ENCODE results near the gene HDAC4.

The HDAC4 gene

GRCh38 chr2:239305771-239306170 is 95.0 kb downstream of the HDAC4 start:
- DNase-seq (ENCODE audit: low read depth): no peak
- H3K4me3 ChIP-seq (ENCODE audit: low read depth, low read length): no peak overlapping the region
- TF ChIP-seq CTCF (conservative IDR thresholded peaks at IDR 0.05; ENCODE audit: low read depth, low read length): no peak

- no peak for DNase-seq (ENCODE audit: low read depth)
- no peak for TF ChIP-seq CTCF (conservative IDR thresholded peaks at IDR 0.05; ENCODE audit: low read depth, low read length)
- H3K4me3 ChIP-seq (ENCODE audit: low read depth, low read length): no peak overlapping the region
Observed at GRCh38 chr2:239305222-239305575, 95.6 kb downstream of the HDAC4 start.

- no peak overlapping the region for H3K4me3 ChIP-seq (ENCODE audit: low read depth, low read length)
- no peak for TF ChIP-seq CTCF (conservative IDR thresholded peaks at IDR 0.05; ENCODE audit: low read depth, low read length)
- no peak for DNase-seq (ENCODE audit: low read depth)
Observed at GRCh38 chr2:239304533-239305221, 96.1 kb downstream of the HDAC4 start.

GRCh38 chr2:239303711-239304532 is 96.9 kb downstream of the HDAC4 start:
- TF ChIP-seq CTCF (conservative IDR thresholded peaks at IDR 0.05; ENCODE audit: low read depth, low read length): no peak
- H3K4me3 ChIP-seq (ENCODE audit: low read depth, low read length): no peak overlapping the region
- no peak for DNase-seq (ENCODE audit: low read depth)

- DNase-seq (ENCODE audit: low read depth): no peak
- TF ChIP-seq CTCF (conservative IDR thresholded peaks at IDR 0.05; ENCODE audit: low read depth, low read length): no peak
- no peak overlapping the region for H3K4me3 ChIP-seq (ENCODE audit: low read depth, low read length)
Observed at GRCh38 chr2:239302808-239303557, 97.8 kb downstream of the HDAC4 start.

- TF ChIP-seq CTCF (conservative IDR thresholded peaks at IDR 0.05; ENCODE audit: low read depth, low read length): no peak
- DNase-seq (ENCODE audit: low read depth): no peak
- H3K4me3 ChIP-seq (ENCODE audit: low read depth, low read length): no peak overlapping the region
Observed at GRCh38 chr2:239302083-239302807, 98.6 kb downstream of the HDAC4 start.

Data from choroid plexus epithelial cell (primary cell).